Neural progenitor cell (in vitro differentiated cells): Measurements from ENCODE around the gene DUS1L.

Source experiments
- CTCF ChIP-seq: fragments of 200-600 bp; sonication (generic); IDR thresholded peaks from 2 replicates; pipeline ENCODE4 v1.5.1; 2017; ENCODE audit warnings: antibody characterized with exemption, mild to moderate bottlenecking
- EZH2 ChIP-seq: fragments of 200-600 bp; sonication (generic); IDR thresholded peaks from 2 replicates; pipeline ENCODE4 v1.6.1; 2017; ENCODE audit warnings: antibody characterized with exemption, mild to moderate bottlenecking, moderate library complexity
- EZH2phosphoT487 ChIP-seq: fragments of 200-600 bp; sonication (generic); IDR thresholded peaks from 2 replicates; pipeline ENCODE4 v1.6.1; 2017; ENCODE audit warnings: antibody characterized with exemption

GRCh38 chr17:82086941-82087906 lies 21.6 kb upstream of the DUS1L start:
- TF ChIP-seq EZH2 (no peak), CTCF (no peak), EZH2phosphoT487 (no peak)
